ENCODE results near the gene KRT38. TPM values are rescaled to one million over a fixed set of nuclear protein-coding genes. Genes with fewer than 3 reads are reported as not detected.

Gene KRT38
- total RNA-seq, 1 donor from 2014 or later: not detected

- no peaks in the 10 kb centered on the region for H3K9me3 Mint-ChIP-seq
- intact Hi-C loops (cut with micrococcal nuclease): no loop called here
- H3K4me1 Mint-ChIP-seq: no peaks in the 10 kb centered on the region
- H3K36me3 Mint-ChIP-seq (ENCODE audit: low read depth): no peaks in the 10 kb centered on the region
- H3K4me3 Mint-ChIP-seq: no peak overlapping the region
- POLR2A ChIA-PET: no interaction called here
- CTCF ChIA-PET: no interaction called here
- H3K27ac Mint-ChIP-seq: no peak overlapping the region
- ATAC-seq (ENCODE audit: low read depth) (no peak), DNase-seq (no peak)
- TF ChIP-seq, protein P1, sequence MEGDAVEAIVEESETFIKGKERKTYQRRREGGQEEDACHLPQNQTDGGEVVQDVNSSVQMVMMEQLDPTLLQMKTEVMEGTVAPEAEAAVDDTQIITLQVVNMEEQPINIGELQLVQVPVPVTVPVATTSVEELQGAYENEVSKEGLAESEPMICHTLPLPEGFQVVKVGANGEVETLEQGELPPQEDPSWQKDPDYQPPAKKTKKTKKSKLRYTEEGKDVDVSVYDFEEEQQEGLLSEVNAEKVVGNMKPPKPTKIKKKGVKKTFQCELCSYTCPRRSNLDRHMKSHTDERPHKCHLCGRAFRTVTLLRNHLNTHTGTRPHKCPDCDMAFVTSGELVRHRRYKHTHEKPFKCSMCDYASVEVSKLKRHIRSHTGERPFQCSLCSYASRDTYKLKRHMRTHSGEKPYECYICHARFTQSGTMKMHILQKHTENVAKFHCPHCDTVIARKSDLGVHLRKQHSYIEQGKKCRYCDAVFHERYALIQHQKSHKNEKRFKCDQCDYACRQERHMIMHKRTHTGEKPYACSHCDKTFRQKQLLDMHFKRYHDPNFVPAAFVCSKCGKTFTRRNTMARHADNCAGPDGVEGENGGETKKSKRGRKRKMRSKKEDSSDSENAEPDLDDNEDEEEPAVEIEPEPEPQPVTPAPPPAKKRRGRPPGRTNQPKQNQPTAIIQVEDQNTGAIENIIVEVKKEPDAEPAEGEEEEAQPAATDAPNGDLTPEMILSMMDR (IDR thresholded peaks at IDR 0.05): no peak
- peaks cover 41% of the 10 kb centered on the region for H3K27me3 Mint-ChIP-seq
Measured at GRCh38 chr17:41394254-41394996, 46.4 kb downstream of the KRT38 start.

GRCh38 chr17:41393826-41394225 is 47.0 kb downstream of the KRT38 start:
- Mint-ChIP-seq H3K9me3 (no peaks in the 10 kb centered on the region), H3K27ac (no peak overlapping the region), H3K4me3 (no peak overlapping the region), H3K36me3 (ENCODE audit: low read depth) (no peaks in the 10 kb centered on the region), H3K27me3 (peaks cover 44% of the 10 kb centered on the region), H3K4me1 (no peaks in the 10 kb centered on the region)
- TF ChIP-seq, protein P1 (IDR thresholded peaks at IDR 0.05): no peak
- no peak for ATAC-seq (ENCODE audit: low read depth)
- ChIA-PET CTCF (no interaction called here), POLR2A (no interaction called here)
- no peak for DNase-seq
- intact Hi-C loops (cut with micrococcal nuclease): no loop called here

DNA sequence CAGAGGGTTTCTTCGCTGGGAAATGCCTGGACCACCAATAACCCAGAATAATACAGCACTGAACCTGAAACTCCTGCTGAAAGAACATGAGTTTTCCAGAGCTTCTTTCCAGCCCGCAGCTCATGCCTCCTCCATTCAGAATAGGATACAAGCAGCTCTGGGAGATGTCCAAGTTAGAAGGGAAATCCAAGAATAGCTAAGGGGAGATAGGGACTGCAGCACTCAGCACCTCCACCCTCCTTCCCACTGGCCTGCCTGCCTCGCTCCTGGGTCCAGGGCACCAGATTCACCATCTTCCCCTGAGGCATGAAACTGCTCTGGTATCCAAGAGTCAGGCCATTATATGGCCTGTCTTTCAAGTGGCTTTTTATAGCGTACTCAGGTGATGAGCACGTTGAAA is 47.5 kb downstream of the KRT38 start:
- ATAC-seq (ENCODE audit: low read depth): no peak
- intact Hi-C loops (cut with micrococcal nuclease): no loop called here
- H3K4me1 Mint-ChIP-seq: no peaks in the 10 kb centered on the region
- no peak for DNase-seq
- ChIA-PET CTCF (no interaction called here), POLR2A (no interaction called here)
- H3K36me3 Mint-ChIP-seq (ENCODE audit: low read depth): no peaks in the 10 kb centered on the region
- no peak overlapping the region for H3K27ac Mint-ChIP-seq
- no peaks in the 10 kb centered on the region for H3K9me3 Mint-ChIP-seq
- H3K4me3 Mint-ChIP-seq: no peak overlapping the region
- TF ChIP-seq, protein P1 (IDR thresholded peaks at IDR 0.05): no peak
- peaks cover 48% of the 10 kb centered on the region for H3K27me3 Mint-ChIP-seq

DNA sequence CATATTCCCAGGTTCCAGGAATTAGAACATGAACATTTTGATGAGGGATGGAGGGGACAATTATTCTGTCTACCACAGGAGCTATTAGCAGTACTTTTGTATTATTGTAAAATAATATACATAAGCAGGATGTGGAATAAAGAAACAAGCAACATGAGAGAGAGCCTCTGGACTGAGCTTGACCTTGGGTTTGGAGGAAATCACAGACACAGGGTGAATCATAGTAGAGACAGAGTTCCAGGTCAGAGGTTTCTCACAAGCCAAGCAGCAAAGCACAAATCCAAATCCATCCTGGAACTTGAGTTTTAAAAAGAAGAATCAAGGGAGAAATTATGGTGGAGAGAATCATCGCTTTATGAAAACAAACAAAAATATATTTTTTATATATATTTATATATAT is 48.5 kb downstream of the KRT38 start:
- DNase-seq (no peak), ATAC-seq (ENCODE audit: low read depth) (no peak)
- intact Hi-C loops (cut with micrococcal nuclease): no loop called here
- H3K4me1 Mint-ChIP-seq: no peaks in the 10 kb centered on the region
- no peaks in the 10 kb centered on the region for H3K36me3 Mint-ChIP-seq (ENCODE audit: low read depth)
- H3K4me3 Mint-ChIP-seq: no peak overlapping the region
- H3K27ac Mint-ChIP-seq: no peak overlapping the region
- H3K27me3 Mint-ChIP-seq: peaks cover 52% of the 10 kb centered on the region
- peaks cover 9% of the 10 kb centered on the region for H3K9me3 Mint-ChIP-seq
- TF ChIP-seq, protein P1 (IDR thresholded peaks at IDR 0.05): no peak
- CTCF ChIA-PET: no interaction called here
- POLR2A ChIA-PET: no interaction called here

DNA sequence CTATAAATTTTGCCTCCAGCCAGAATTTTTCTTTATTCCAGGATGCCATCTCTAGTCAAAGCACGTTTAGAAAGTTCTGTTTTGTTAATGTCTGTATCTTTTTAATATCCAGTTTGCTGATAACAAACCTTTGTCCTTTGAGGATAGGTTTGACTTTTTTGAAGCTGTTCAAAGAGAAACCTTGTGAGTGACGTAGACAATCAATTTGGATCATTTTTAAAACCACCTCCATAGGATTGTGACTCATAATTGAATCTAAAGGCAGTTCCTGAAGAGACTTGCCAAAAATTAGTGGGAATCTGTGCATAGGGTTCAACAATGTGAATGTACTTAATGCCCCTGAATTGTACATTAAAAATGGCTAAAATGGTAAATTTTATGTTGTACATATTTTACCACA is 49.2 kb downstream of the KRT38 start:
- ATAC-seq (ENCODE audit: low read depth) (no peak), DNase-seq (no peak)
- CTCF ChIA-PET: interaction anchor here (1.0 kb wide), 1 partner anchor 13 kb away, joined by 3 read pairs; no protein-coding TSS in a partner anchor
- TF ChIP-seq, protein P1 (IDR thresholded peaks at IDR 0.05): no peak
- POLR2A ChIA-PET: no interaction called here
- H3K27ac Mint-ChIP-seq: no peak overlapping the region
- H3K4me3 Mint-ChIP-seq: no peak overlapping the region
- H3K9me3 Mint-ChIP-seq: peaks cover 12% of the 10 kb centered on the region
- no peaks in the 10 kb centered on the region for H3K36me3 Mint-ChIP-seq (ENCODE audit: low read depth)
- H3K4me1 Mint-ChIP-seq: no peaks in the 10 kb centered on the region
- intact Hi-C loops (cut with micrococcal nuclease): no loop called here
- peaks cover 52% of the 10 kb centered on the region for H3K27me3 Mint-ChIP-seq
